Nasal cavity respiratory epithelium epithelial cell of viscerocranial mucosa (primary cell): Measurements from ENCODE around the gene PCDHGA1. TPM values are rescaled to one million over a fixed set of nuclear protein-coding genes. Genes with fewer than 3 reads are reported as not detected.

Experiments used
- total RNA-seq: library from RNA; depleted of rRNA; stranded (reverse); fragments of >200 nt; gene quantifications from 2 replicates; pipeline ENCODE4 v1.2.3, GENCODE V29; 2014

The PCDHGA1 gene
- total RNA-seq, result under 0.01 and 0.43 TPM in 2 replicates

GRCh38 chr5:141330299-141331080 is at the start of gene PCDHGA1:
Gene PCDHGA1 (plus strand): TSS chr5:141330514.

GRCh38 chr5:141303756-141304155 is 26.6 kb upstream of the PCDHGA1 start, which contains the start of gene SLC25A2:
Gene SLC25A2 (minus strand): TSS chr5:141304049. CDS start chr5:141303865, 184 bp downstream.

GRCh38 chr5:141320225-141321169 is 9.8 kb upstream of the PCDHGA1 start, which contains the start of gene TAF7:
Gene TAF7 (minus strand): TSS chr5:141320784. CDS start chr5:141320044, 740 bp downstream.

GRCh38 chr5:141338538-141339306 is 8.4 kb downstream of the PCDHGA1 start, which contains the start of gene PCDHGA2:
Gene PCDHGA2 (plus strand): TSS chr5:141338760.

GRCh38 chr5:141343242-141343952 is 13.1 kb downstream of the PCDHGA1 start, which contains the start of gene PCDHGA3:
Gene PCDHGA3 (plus strand): TSS chr5:141343829. CDS start chr5:141344034, 205 bp downstream.

GRCh38 chr5:141349917-141350619 is 19.8 kb downstream of the PCDHGA1 start, which contains the start of gene PCDHGB1:
Gene PCDHGB1 (plus strand): TSS chr5:141350099. CDS start chr5:141350261, 162 bp downstream.

GRCh38 chr5:141354900-141355469 is 24.7 kb downstream of the PCDHGA1 start, which contains the start of gene PCDHGA4:
Gene PCDHGA4 (plus strand): TSS chr5:141355021. CDS start chr5:141355108, 87 bp downstream.

GRCh38 chr5:141359790-141360426 is 29.6 kb downstream of the PCDHGA1 start, which contains the start of gene PCDHGB2:
Gene PCDHGB2 (plus strand): TSS chr5:141359994. CDS start chr5:141360136, 142 bp downstream.

GRCh38 chr5:141363952-141364660 is 33.8 kb downstream of the PCDHGA1 start, which contains the start of gene PCDHGA5:
Gene PCDHGA5 (plus strand): TSS chr5:141364162. CDS start chr5:141364331, 169 bp downstream.

GRCh38 chr5:141369994-141370848 is 39.9 kb downstream of the PCDHGA1 start, which contains the start of gene PCDHGB3:
Gene PCDHGB3 (plus strand): TSS chr5:141370242. CDS start chr5:141370395, 153 bp downstream.

GRCh38 chr5:141373673-141374317 is 43.5 kb downstream of the PCDHGA1 start, which contains the start of gene PCDHGA6:
Gene PCDHGA6 (plus strand): TSS chr5:141373891. CDS start chr5:141374084, 193 bp downstream.

GRCh38 chr5:141382469-141383294 is 52.4 kb downstream of the PCDHGA1 start, which contains the start of gene PCDHGA7:
Gene PCDHGA7 (plus strand): TSS chr5:141382742. CDS start chr5:141382900, 158 bp downstream.

GRCh38 chr5:141387557-141388311 is 57.4 kb downstream of the PCDHGA1 start, which contains the start of gene PCDHGB4:
Gene PCDHGB4 (plus strand): TSS chr5:141387698. CDS start chr5:141387885, 187 bp downstream.

GRCh38 chr5:141392429-141393198 is 62.3 kb downstream of the PCDHGA1 start, which contains the start of gene PCDHGA8:
Gene PCDHGA8 (plus strand): TSS chr5:141392633. CDS start chr5:141392814, 181 bp downstream.

